NCI-H524 (cell line): Measurements from ENCODE around the gene OVOL3.
A peak's percentile ranks its signal among the peaks of the same experiment; 100 is the strongest.
"Not testable (repeated sequence)": the region's sequence is repeated elsewhere in the genome, so short reads cannot be mapped to it uniquely, and the experiment has no call there.

Experiments used
- DNase-seq, 2 experiments: peaks; one replicate each; lab custom pipeline; 2025; lab: John Stamatoyannopoulos, UW

OVOL3 gene

DNA sequence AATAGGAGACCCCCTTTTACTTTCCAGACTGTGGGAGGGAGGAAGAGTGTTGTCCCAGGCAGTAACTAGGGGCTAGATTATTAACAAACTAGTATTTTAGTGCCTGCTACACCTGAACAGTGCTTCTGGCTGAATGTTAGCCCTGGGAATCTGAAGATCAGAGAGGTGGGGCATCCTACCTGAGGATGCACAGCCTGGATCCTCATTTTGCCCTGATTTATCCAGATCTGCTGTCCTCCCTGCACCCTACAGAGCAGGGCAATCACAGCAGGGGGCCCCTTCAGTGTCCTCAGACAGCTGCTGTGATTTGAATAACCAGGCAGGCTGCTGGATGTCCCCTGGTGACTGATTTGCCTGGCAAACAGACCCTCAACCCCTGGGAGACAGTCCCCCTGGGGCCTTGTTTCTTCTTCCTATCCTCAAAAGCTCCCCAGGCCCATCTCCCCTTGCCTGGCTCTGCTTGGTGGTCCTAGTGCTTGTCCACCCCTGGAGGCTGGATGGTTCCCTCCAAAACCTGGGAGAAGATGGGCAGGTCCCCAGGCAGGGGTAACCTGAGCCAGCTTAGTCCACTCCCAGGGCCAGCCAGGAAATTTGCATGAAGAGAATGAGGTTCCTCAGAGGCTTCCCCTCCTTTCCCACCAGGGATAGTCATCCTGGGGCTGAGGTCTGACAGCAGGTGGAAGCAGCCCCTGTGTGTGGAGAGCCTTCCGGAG, at the start of gene OVOL3:
Gene OVOL3, plus strand, starts transcription at position 657 of the 713 bp plus-strand sequence. CDS start 60 bp downstream, outside the sequence.
- peak; percentile 17 to 55 for DNase-seq

DNA sequence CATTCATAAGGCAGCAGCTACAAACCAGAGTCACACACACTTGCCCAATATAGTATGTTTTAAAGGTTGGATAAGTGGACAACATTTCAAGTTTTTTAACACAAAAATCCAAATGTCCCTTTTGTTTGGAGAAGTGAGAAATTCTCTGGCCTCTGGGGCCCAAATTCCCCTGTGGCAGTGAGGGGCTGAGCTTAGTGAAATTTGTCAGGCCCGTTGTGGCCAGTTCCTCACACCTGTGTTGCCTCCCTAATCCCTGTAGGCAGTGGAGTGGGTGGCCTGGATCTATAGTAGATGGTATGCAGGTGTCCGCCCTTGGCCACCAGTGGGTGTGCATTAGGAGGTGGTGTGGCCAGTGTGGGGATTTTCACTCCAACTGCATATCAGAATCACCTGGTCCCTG, 49.6 kb upstream of the OVOL3 start:
- no peak for DNase-seq

DNA sequence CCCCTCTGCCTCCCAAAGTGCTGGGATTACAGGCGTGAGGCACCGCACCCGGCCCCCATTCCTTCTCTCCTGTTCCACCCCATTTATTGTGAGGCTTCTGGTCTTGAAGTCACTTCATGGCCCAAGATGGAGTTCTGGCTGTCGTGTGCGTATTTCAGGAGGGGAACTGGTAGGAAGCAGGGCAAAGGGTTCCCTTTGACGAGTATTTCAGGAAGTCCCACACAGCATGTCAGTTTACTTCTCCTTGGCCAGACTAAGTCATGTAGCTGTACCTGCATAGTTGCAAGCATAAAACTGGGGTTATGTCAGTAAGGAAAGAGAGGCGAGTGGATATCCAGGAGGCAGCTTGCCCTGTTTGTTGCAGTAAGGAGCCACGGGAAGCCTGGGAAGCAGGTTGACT, 46.1 kb upstream of the OVOL3 start:
- DNase-seq: no peak

DNA sequence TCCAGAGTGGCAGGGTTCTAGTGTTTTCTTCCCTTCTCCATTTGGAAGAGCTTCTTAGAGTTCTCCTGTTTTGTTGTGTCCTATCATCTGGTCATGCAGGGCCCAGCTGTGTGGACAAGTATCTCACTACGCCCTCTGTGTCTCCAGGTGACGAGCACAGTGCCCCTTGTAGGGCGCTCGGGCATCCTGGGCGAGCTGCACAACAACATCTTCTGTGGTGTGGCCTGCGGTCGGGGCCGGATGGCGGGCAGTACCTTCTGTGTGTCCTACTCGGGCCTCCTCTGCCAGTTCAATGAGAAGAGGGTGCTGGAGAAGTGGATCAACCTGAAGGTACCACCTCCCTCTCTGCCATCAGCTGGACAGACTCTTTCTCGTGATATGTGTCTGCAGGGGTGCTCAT, 43.3 kb upstream of the OVOL3 start:
- DNase-seq: no peak

DNA sequence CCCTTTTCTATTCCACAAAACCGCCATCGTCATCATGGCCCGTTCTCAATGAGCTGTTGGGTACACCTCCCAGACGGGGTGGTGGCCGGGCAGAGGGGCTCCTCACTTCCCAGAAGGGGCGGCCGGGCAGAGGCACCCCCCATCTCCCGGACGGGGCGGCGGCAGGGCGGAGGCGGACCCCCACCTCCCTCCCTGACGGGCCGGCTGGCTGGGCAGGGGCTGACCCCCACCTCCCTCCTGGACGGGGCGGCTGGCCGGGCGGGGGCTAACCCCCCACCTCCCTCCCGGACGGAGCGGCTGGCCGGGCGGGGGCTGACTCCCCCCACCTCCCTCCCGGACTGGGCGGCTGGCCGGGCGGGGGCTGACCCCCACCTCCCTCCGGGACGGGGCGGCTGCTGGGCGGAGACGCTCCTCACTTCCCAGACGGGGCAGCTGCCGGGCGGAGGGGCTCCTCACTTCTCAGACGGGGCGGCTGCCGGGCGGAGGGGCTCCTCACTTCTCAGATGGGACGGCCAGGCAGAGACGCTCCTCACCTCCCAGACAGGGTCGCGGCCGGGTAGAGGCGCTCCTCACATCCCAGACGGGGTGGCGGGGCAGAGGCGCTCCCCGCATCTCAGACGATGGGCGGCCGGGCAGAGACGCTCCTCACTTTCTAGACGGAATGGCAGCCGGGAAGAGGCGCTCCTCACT, 42.0 kb upstream of the OVOL3 start:
- DNase-seq: not testable (repeated sequence)

DNA sequence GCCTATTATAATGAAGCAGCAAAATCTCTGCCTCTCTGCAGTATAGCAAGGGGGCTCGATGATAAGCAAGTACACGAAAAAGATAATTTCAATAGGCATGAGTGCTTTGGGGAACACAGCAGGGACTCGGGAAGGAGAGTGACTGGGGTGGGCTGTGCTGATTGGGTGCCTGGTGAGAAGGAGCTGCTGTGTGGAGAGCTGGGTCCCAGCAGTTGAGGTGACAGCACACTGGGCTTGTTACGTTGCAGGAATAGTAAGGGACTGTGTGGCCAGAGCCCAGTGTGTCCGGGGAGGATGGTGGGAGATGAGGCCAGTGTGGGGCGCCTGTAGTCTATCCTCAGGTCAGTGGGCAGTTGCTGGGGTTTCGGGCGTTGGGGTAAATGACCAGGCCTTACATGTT, 38.9 kb upstream of the OVOL3 start:
- no peak for DNase-seq

DNA sequence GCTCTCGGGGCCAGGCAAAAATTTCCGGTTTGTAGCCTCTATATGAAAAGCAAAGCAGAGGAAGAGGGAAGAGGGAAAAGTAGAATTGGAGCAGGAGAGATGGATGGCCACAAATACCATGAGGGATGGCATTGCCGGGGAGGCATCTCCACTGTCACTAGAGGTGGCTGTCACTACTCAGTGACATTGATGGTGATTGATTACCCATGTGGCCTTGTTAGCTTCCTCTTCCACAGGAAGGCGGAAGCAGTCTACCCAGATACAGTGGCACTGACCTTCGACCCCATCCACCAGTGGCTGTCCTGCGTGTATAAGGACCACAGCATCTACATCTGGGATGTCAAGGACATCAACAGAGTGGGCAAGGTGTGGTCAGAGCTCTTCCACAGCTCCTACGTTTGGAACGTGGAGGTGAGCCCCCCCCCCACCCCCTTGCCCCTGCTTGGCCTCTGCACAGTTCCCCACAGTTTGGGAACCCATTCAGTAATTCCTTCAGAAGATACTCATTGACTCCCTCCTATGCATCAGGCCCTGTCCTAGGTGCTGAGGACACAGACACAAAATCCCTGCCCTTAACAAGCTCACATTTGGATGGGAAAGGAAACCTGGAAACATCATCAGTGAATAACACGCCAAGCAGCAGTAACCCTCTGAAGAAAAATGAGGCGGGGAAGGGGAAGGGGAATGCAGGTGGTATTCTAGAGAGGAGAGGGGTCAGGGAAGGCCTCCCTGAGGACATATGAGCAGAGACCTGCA, 37.6 kb upstream of the OVOL3 start:
- DNase-seq: no peak

DNA sequence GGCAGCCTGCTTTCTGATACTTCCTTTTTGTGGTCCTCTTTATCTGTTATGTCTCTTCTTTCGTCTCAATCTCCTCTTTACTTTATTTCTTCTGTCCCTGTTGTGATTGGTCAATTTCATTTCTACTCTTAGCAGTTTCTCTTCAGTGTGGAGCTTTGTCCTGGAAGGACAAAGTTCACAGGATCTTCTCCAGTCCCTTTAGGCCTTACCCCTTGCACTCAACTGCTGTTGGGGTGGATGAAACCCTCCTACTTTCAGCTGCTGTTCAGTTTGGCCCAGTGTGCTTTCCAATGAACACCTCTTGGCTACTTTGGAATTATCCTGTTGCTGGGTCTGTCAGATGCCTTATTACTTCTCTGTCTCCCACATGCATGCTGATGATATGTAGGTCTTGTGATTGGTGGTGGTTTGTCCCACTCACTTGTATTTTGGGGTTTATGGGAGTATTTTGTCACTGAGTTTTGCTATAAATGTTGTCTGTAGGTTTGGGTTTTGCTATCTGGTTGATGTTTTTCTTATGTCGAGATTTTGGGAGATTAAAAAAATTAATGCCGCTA, 31.5 kb upstream of the OVOL3 start:
- no peak for DNase-seq

DNA sequence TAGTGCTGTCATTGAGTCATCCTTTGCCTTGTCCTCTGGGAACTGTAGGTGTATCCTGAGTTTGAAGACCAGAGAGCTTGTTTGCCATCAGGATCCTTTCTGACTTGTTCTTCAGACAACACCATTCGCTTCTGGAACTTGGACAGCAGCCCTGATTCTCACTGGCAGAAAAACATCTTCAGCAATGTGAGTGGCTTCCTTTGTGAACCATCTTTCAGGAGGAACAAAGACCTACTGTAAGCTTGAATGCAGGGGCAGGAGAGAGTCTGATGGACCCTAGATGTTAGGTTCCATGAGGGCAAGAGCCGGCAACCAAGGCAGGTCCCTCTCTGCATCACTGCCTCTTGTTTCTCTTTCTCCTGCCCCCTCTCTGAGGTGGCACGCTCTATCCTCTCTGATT, 29.6 kb upstream of the OVOL3 start:
- no peak for DNase-seq

DNA sequence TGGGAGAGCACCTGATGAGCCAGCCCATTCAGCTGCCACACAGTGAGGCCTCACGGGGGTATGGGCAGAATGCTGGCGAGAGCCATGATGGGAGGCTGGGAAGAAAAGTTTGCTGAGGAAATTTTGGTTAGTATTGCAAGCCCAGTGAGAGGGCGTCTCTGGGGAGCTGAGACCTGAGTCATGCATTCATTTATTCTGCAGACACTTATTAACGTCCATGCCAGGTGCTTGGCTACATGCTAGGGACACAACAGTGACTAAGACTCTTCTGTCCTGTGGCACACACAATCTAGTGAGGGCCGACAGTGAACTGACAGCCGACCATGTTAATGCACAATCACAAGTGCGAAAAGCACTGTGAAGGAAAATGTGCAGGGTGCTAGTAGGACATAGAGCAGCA, 29.0 kb upstream of the OVOL3 start:
- no peak for DNase-seq

DNA sequence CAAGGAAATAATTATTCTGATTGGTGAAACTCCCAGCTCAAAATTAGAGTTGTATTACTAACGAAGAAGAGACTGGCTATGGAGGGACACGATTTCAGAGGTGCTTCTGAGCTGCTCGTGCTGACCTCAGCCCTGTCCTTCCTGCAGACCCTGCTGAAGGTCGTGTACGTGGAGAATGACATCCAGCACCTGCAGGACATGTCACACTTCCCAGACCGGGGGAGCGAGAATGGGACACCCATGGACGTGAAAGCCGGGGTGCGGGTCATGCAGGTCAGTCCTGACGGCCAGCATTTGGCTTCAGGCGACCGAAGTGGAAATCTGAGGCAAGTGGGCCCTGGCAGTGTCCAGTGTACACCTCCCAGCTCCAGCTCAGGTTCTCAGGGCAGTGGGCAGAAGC, 28.0 kb upstream of the OVOL3 start:
- no peak for DNase-seq

DNA sequence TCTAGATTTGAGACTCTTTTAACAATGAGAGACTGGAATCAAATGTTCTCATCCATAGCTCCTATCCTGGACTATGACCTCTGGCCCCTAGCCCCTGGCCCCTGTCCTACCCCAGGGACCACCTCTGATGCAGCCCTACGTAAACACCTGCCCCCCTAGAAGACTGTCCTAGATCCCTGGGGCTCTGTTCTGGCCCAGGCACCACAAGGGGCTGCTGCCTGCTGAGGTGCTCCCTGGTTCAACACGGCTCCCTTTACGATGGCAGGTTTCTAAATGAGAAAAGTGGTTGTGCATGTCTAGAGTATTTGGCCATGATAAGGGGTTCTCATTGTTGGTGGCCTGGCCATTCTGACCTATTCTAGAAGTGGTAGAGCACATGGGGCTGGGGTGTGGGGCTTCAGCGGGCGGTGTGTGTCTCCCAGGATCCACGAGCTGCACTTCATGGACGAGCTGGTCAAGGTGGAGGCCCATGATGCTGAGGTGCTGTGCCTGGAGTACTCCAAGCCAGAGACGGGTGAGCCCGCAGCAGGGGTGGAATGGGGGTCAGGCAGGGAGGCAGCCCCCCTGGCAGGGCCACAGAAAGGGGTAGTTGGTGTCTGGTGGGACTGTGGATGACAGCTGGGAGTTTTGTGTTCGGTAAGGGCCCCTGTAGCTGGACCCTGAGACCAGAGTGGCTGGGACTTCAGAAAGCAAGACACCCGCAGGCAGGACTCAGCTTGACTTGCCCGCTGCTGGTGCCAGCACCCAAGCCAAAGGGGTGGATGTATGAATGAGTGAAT, 26.5 kb upstream of the OVOL3 start:
- DNase-seq: no peak

DNA sequence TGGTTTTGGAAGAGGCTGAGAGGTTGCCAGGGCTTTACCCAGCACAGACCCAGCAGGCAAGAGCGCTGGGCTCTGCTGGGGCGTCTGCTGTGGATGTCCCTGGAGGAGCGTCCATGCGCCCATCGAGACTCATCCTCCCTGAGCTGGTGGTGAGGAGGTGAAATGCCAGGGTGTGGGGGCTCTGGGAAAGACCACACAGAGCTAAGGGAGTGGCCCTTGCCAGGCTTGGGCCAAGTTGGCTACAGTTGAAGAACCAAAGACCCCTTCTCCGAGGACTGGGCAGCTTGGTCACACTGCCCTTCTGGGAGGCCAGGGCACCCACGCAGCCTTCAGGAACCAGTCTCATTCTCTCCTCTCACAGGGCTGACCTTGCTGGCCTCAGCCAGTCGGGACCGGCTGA, 24.6 kb upstream of the OVOL3 start:
- DNase-seq: no peak

DNA sequence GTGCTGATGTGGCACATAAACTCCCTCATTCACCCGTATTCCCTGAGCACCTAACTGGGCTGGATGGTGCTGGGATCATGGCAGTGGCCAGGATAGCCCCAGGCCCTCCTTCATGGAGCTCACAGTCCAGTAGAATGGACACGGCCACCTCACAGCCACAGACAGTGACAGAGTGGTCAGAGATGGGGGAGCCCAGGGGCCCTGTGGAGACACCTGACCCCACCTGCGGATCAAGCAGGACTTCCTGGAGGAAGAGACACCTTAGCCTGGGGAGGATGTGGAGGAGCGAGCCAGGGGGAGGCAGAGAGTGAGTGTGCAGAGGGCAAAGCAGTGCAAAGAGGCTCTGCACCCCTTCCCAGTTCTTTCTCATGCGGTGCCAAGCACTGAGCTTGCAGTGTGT, 21.1 kb upstream of the OVOL3 start:
- no peak for DNase-seq

DNA sequence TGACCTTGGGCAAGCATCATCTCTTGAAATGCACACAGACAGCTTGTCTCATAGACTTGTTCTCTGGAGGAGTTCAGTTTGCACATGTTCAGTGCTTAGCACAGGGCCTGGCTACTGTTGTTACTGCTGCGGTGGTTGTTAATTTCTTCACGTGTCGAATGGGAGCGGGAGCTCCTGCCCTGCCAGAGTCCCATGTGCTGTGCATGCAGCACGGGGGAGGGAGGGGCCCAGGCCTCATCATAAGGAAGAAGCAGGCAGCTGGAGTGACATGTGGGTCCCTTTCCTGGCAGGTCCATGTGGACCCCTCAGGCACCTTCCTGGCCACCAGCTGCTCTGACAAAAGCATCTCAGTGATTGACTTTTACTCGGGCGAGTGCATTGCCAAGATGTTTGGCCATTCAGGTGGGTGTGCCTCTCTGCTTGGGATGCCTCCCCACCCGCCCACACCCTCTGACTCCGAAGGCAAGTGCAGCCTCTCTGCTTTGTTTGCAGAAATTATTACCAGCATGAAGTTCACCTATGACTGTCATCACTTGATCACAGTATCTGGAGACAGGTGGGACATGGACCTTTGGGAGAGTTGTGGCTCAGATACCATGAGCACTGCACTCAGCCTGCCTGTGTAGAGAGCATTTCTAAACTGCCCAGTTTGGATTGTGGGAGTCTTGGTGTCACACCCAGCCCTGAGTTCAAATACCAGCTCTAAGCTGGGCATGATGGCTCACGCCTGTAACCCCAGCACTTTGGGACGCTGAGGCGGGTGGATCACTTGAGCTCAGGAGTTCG, 19.8 kb upstream of the OVOL3 start:
- DNase-seq: no peak

DNA sequence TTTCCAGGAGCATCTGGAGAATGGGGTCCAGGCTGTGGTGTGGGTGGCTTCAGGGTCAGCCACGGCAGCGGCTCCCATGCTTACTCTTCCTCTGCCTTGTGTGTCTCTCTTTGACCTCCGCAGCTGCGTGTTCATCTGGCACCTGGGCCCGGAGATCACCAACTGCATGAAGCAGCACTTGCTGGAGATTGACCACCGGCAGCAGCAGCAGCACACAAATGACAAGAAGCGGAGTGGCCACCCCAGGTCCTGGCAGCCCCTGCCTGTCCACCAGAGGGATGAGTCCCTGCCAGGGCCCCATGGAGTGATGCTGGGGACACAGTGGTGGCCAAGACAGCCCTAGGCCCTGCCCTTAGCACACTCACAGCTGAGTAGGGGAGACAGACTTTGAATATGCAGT, 18.4 kb upstream of the OVOL3 start:
- no peak for DNase-seq

DNA sequence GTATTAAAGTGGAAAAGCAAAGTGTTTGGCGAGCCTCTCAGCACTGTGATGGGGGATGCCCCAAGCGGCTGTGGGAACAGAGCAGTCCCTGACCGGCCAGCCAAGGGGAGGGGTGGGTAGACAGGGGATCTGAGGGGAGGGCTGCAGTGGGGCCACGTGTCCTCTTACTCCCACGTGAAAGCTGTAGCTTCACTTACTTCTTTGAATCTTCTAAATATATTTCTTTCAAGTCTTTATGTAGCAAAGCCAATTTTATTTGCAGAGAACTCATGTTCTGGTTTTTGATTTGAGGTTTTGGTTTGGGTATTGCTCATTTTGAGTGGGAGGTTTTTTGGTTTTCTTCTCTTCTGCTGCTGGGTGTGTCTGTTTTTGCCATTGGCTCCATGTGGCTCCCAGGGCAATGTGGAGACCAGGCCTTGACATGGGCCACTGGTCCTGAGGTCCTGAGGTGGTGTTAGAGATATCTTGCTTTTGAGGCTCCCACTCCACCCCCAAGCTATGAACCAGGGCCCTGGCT, 17.7 kb upstream of the OVOL3 start:
- no peak for DNase-seq

DNA sequence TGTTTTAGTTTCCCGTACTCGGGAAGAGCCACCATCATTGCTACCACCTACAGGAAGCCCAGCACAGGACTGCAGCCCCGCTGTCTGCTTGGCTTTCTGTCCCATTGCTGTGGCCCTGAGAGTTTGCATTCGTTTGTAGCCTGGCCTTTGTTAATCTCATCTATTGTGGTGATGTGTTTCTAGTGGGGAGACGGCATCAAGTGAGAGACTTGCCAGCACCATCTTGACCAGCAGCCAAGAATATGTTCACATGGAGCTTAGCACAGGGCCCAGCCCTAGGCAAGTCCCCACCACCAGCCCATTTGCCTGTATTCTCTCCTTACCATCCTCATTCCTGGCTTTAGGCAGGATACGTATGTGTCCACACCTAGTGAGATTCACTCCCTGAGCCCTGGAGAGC, 17.3 kb upstream of the OVOL3 start:
- DNase-seq: no peak

DNA sequence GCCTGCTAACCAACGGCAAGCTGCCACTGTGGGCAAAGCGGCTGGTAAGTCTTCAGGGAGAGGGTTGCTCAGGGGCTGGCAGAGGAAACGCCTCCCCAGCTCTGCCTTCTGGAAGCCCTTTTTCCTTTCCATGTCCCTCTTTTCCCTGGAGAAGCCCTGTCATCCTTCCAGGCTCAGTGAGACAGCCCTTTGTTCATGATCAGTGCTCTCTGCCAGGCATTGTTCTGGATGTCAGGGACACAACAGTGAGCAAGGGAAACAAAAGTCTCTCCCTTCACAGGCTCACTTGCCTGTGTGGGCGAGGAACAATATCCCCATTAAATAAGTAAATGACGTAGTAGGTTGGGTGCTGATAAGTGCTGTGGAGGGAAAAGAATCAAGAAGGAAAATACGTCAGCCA, 13.9 kb upstream of the OVOL3 start:
- DNase-seq: no peak

DNA sequence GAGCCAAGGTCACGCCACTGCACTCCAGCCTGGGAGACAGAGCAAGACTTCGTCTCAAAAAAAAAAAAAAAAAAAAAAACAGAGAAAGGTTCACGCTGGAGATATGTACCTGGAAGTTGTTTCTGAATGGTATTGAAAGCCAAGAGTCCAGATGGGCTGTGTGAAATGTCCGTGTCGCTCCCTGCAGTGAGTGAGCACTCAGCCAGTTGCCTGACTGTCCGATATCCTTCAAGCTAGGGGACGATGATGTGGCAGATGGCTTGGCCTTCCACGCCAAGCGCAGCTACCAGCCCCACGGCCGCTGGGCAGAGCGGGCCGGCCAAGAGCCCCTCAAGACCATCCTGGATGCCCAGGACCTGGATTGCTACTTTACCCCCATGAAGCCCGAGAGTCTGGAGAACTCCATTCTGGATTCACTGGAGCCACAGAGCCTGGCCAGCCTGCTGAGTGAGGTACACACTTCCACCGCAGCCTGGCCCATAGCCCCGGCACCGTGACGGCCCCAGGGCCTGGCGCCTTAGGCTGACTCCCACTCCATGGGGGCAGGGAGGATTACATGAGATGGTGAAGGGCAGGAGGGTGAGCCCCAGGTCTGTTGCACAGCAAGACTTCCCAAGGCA, 11.7 kb upstream of the OVOL3 start:
- DNase-seq: no peak

DNA sequence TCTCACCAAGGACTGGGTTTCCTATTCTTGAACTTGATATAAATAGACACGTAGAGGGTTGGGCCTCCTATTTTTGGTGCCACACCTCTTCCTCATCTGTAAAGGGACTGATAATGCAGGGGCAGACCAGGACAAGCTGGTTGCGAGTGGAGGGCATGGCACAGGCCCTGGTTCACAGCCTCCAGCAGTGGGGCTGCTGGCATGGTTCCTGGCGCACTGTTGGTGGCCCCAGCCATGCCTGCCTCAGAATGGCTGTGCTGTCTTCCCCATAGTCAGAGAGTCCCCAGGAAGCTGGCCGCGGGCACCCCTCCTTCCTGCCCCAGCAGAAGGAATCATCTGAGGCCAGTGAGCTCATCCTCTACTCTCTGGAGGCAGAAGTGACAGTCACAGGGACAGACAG, 10.5 kb upstream of the OVOL3 start:
- DNase-seq: no peak
